Inflammatory macrophage treated with lipopolysaccharide for 1 hour (primary cell): Measurements from ENCODE around the gene EXOC7.
A peak's percentile ranks its signal among the peaks of the same experiment; 100 is the strongest.
"Not testable (repeated sequence)": the region's sequence is repeated elsewhere in the genome, so short reads cannot be mapped to it uniquely, and the experiment has no call there.

ENCODE experiments used
- DNase-seq, 2 donors: peaks; one replicate each; pipeline ENCODE4 v3.0.0-alpha.2; 2020 to 2022

EXOC7 gene

GRCh38 chr17:76072148-76072858 is 31.3 kb downstream of the EXOC7 start, which contains the start of gene SRP68:
Gene SRP68, minus strand, starts transcription at chr17:76072517. Its CDS starts 26 bp downstream, at chr17:76072491.
- DNase-seq, result peak; percentile 84 to 89

GRCh38 chr17:76071531-76072147 is 31.9 kb downstream of the EXOC7 start:
- no peak for DNase-seq

GRCh38 chr17:76065775-76066174 is 37.8 kb downstream of the EXOC7 start:
- no peak for DNase-seq

- DNase-seq, result no peak
Measured at GRCh38 chr17:76063875-76064546, 39.6 kb downstream of the EXOC7 start.

- DNase-seq, result not testable (repeated sequence)
Measured at GRCh38 chr17:76058264-76058663, 45.3 kb downstream of the EXOC7 start.

- DNase-seq, result no peak
Measured at GRCh38 chr17:76056882-76057281, 46.7 kb downstream of the EXOC7 start.

- DNase-seq, result no peak
Measured at GRCh38 chr17:76054112-76054476, 49.5 kb downstream of the EXOC7 start.

GRCh38 chr17:76053246-76054111 is 50.1 kb downstream of the EXOC7 start:
- DNase-seq, result peak; percentile 61 to 64

- no peak for DNase-seq
Measured at GRCh38 chr17:76051561-76051960, 52.0 kb downstream of the EXOC7 start.

- DNase-seq, result no peak
Measured at GRCh38 chr17:76050538-76051467, 52.8 kb downstream of the EXOC7 start.

- no peak for DNase-seq
Measured at GRCh38 chr17:76049836-76050537, 53.6 kb downstream of the EXOC7 start.

- DNase-seq, result no peak
Measured at GRCh38 chr17:76049239-76049638, 54.3 kb downstream of the EXOC7 start.

- no peak for DNase-seq
Measured at GRCh38 chr17:76048711-76049110, 54.9 kb downstream of the EXOC7 start.

GRCh38 chr17:76048025-76048605 is 55.5 kb downstream of the EXOC7 start:
- DNase-seq, result no peak

- DNase-seq, result no peak
Measured at GRCh38 chr17:76046064-76046463, 57.5 kb downstream of the EXOC7 start.

- DNase-seq, result not testable (repeated sequence)
Measured at GRCh38 chr17:76044475-76045007, 59.0 kb downstream of the EXOC7 start.

GRCh38 chr17:76042868-76043267 is 60.7 kb downstream of the EXOC7 start:
- not testable (repeated sequence) for DNase-seq

GRCh38 chr17:76040376-76040775 is 63.2 kb downstream of the EXOC7 start:
- DNase-seq, result no peak

GRCh38 chr17:76039121-76039520 is 64.5 kb downstream of the EXOC7 start:
- no peak for DNase-seq

- no peak for DNase-seq
Measured at GRCh38 chr17:76038050-76038449, 65.5 kb downstream of the EXOC7 start.
